Kidney (tissue), 14 donors: Measurements from ENCODE around the gene FHAD1. TPM values are rescaled to one million over a fixed set of nuclear protein-coding genes. Genes with fewer than 3 reads are reported as not detected.

Source experiments
- DNase-seq, 5 donors: peaks; one replicate each; pipeline ENCODE4 v3.0.0-alpha.2; 2013 to 2020
- FAIRE-seq: peaks from 2 replicates; lab custom pipeline; 2012; peaks lifted over from hg19 to GRCh38; lab: Jason Lieb, UNC
- H3K27ac ChIP-seq, 2 donors: one replicate each; pipeline ENCODE4 v1.7.0; 2013; ENCODE audit warnings: low read depth in 2 of 2, low read length in 2 of 2, inconsistent platforms in 1 of 2
- H3K27me3 ChIP-seq: one replicate; pipeline ENCODE4 v1.7.1; 2013; ENCODE audit warnings: low read length, inconsistent platforms; ENCODE audit not compliant: control insufficient read depth, insufficient read depth
- H3K36me3 ChIP-seq, 3 donors: one replicate each; pipeline versions ENCODE4 v1.7.0 to v1.7.1; 2013; ENCODE audit warnings: low read length in 3 of 3, control low read depth in 1 of 3, inconsistent platforms in 1 of 3; ENCODE audit not compliant: insufficient read depth in 3 of 3, control insufficient read depth in 2 of 3
- H3K4me1 ChIP-seq, 3 donors: one replicate each; pipeline versions ENCODE4 v1.7.0 to v1.7.1; 2013; ENCODE audit warnings: low read length in 3 of 3, inconsistent platforms in 1 of 3, low read depth in 1 of 3; ENCODE audit not compliant: control insufficient read depth in 2 of 3, insufficient read depth in 2 of 3
- H3K4me3 ChIP-seq, 3 donors: one replicate each; pipeline versions ENCODE4 v1.7.0 to v1.8.1; 2013; ENCODE audit warnings: low read length in 3 of 3, control low read depth in 1 of 3, inconsistent platforms in 1 of 3
- H3K9ac ChIP-seq, 3 donors: one replicate each; pipeline versions ENCODE4 v1.7.0 to v1.7.1; 2013; ENCODE audit warnings: low read length in 3 of 3, control low read depth in 1 of 3, inconsistent platforms in 1 of 3
- H3K9me3 ChIP-seq, 3 donors: one replicate each; pipeline versions ENCODE4 v1.7.0 to v1.7.1; 2013; ENCODE audit warnings: low read length in 3 of 3, control low read depth in 1 of 3, inconsistent platforms in 1 of 3; ENCODE audit not compliant: control insufficient read depth in 2 of 3, insufficient read depth in 1 of 3
- intact Hi-C: fragments of 100-400 bp; cut with DNase I; formaldehyde crosslinking; loops from one replicate; pipeline ENCODE4 v1.11.1; 2022
- polyA plus RNA-seq: library from polyadenylated mRNA; stranded (reverse); fragments of 350-450 nt; fragmentation: Illumina TruSeq; extraction: RNeasy Lipid Tissue Mini Kit (QIAGEN cat#74804); gene quantifications from one replicate; pipeline ENCODE4 v1.2.3, GENCODE V29; 2014; ENCODE audit warnings: low read depth, low replicate concordance; ENCODE audit not compliant: insufficient read depth
- total RNA-seq: library from RNA; stranded (reverse); fragmentation: NEBNext Ultra II Directional; extraction: Animal tissue kit (Norgen Biotek cat#: 25700); gene quantifications from one replicate; pipeline ENCODE4 v1.2.1, GENCODE V29; 2021
- TF ChIP-seq, protein P1 (sequence below): IDR thresholded peaks from 3 replicates; pipeline ENCODE4 v1.5.1; 2012; ENCODE audit warnings: mild to moderate bottlenecking, moderate library complexity, borderline replicate concordance; ENCODE audit not compliant: insufficient read depth; ENCODE audit errors: extremely low read depth
- donor health status: control.
- donor health status: control.
- donor health status: control.
- donor health status: control.
- donor health status: control.
- donor health status: DM: yes; HTN: yes; CAD: no.
- donor health status: Normal renal cell carcinoma (clear cell type).

FHAD1 gene
- total and polyA plus RNA-seq, 2 donors from 2014 or later = 0.84 to 4.2 TPM

DNA sequence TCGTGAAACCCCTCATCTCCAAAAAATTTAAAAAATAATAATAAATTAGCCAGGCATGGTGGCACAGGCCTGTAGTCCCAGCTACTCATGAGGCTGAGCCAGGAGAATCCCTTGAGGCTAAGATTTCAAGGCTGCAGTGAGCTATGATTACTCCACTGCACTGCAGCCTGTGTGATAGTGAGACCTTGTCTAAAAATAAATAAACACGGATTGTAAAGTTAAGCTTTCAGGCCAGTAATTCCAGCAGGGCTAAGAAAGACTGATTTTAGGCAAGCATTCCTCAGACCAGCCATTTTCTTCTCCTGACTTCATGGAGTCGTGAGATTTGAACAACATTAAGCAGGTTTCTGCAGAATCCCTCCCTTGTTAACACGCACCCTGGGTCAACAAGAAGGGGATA is 85.5 kb downstream of the FHAD1 start:
- H3K27me3 ChIP-seq = no peaks in the 10 kb centered on the region
- H3K36me3 ChIP-seq = no peaks in the 10 kb centered on the region
- intact Hi-C loops = no loop called here
- no peaks in the 10 kb centered on the region for H3K4me1 ChIP-seq
- no peak overlapping the region for H3K4me3 ChIP-seq
- TF ChIP-seq, protein P1, sequence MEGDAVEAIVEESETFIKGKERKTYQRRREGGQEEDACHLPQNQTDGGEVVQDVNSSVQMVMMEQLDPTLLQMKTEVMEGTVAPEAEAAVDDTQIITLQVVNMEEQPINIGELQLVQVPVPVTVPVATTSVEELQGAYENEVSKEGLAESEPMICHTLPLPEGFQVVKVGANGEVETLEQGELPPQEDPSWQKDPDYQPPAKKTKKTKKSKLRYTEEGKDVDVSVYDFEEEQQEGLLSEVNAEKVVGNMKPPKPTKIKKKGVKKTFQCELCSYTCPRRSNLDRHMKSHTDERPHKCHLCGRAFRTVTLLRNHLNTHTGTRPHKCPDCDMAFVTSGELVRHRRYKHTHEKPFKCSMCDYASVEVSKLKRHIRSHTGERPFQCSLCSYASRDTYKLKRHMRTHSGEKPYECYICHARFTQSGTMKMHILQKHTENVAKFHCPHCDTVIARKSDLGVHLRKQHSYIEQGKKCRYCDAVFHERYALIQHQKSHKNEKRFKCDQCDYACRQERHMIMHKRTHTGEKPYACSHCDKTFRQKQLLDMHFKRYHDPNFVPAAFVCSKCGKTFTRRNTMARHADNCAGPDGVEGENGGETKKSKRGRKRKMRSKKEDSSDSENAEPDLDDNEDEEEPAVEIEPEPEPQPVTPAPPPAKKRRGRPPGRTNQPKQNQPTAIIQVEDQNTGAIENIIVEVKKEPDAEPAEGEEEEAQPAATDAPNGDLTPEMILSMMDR = no peak
- no peak overlapping the region for H3K9ac ChIP-seq
- no peak for DNase-seq
- H3K9me3 ChIP-seq = no peaks in the 10 kb centered on the region
- no peak for FAIRE-seq
- no peak overlapping the region for H3K27ac ChIP-seq

DNA sequence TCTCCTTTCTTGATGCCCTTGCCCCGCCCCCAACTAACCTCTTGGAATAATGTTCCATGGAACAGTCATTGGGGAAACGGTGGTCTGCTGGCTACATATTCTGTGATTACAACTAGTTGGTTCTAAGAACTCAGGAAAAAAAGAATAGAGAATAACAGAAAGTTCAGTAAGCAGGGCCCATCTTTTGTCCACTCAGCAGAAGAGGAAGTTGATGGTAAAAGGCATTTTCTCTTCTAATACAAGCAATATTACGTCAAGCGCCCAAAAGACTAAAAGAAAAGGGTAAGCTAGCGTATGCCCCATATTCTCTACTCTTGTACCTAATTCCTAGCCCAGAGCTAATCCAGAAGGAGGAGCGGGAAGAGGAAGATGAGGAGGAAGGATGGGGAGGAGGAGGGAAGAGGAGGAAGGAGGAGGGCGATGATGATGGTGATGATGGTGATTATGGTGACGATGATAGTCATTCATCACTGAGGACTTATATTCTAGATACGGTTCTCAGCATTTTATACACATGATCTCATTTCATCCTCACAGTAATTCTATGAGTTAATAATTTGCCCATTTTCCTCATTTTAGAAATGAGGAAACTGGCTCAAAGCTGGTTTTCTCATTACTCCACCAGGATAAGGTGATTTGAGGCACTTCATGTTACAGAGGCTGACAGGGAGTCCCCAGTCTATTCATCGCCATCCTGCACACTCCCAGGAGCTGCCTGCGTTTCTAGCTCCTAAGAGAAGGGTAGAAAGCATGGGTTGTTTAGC is 86.1 kb downstream of the FHAD1 start:
- Histone ChIP-seq H3K9ac (no peak overlapping the region), H3K4me3 (no peak overlapping the region), H3K9me3 (no peaks in the 10 kb centered on the region), H3K36me3 (no peaks in the 10 kb centered on the region), H3K27me3 (no peaks in the 10 kb centered on the region), H3K27ac (no peak overlapping the region), H3K4me1 (no peaks in the 10 kb centered on the region)
- TF ChIP-seq, protein P1 = no peak
- FAIRE-seq (no peak), DNase-seq (no peak)
- intact Hi-C loops = no loop called here

DNA sequence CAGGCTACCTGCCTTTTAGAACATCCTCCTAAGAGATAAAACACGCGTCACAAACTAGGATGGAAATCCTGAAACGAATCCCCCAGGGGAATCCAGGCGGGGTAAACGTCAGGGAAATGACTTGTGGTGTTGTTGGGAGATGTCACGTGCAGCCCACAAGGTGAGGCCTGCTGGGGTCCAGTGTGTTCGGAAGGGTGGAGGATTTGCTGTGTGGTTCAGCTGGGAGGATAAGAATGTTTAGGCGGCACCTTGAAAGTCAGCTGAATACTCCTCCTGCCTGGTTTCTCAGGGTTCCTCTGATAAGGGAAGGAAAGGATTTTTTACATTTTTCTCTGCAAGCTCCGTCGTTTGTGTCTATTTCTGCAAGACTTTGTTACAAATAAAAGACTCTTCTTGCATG is 88.0 kb downstream of the FHAD1 start:
- Histone ChIP-seq H3K27ac (no peak overlapping the region), H3K36me3 (no peaks in the 10 kb centered on the region), H3K4me3 (no peak overlapping the region), H3K27me3 (no peaks in the 10 kb centered on the region), H3K4me1 (no peaks in the 10 kb centered on the region), H3K9me3 (no peaks in the 10 kb centered on the region), H3K9ac (no peak overlapping the region)
- intact Hi-C loops = no loop called here
- FAIRE-seq (no peak), DNase-seq (no peak)
- TF ChIP-seq, protein P1 = no peak
